Measurements from ENCODE around the gene OR13J1. TPM values are rescaled to one million over a fixed set of nuclear protein-coding genes. Genes with fewer than 3 reads are reported as not detected.
A peak's percentile ranks its signal among the peaks of the same experiment; 100 is the strongest.

OR13J1 gene
- total RNA-seq, 2 donors from 2014 or later = not detected

DNA sequence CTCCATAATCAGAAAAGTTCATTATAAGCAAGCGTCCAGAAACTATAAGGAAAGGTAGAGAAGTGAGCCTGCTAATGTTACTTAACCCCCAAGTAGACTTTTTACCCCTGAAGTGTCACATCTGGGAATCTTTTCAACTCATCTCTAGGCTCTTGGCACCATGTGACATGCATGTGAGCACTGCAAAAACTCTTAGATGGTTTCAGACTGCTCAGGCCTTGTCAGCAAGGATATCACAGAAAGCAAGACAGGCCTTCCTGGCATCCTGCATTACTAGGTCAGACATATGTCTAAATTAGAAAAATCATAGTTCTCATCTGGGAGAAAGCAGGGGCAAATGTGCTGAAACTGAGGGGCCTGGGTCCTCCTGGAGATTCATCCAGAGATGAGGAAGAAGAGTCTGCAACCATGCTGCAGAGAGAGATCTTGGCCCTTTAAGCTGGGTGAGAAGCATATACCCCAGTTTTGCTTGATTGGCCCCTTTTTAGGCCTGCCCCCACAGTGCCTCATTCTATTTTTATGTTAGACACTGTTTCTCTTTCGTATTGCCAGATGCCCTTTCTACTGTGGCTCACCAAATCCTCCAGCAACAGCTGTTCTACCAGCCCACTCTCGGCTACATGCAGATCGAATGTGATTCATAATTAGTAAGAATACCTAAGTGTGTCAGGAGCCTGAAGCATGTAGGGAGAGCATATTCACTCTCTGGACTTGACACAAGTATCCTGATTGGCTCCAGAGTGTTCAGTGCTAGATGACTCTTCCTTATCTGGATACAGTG, 22.2 kb downstream of the OR13J1 start:
- ATAC-seq (no peak), DNase-seq (no peak)
- Histone ChIP-seq H3K36me3 (replicated peaks in 1 of 2; ENCODE audit: insufficient read depth in 1 of 2, low read depth in 2 of 2) (no peaks in the 10 kb centered on the region), H3K4me3 (no peak overlapping the region), H3K9me3 (no peaks in the 10 kb centered on the region), H3K4me1 (peaks cover 13% of the 10 kb centered on the region), H3K27me3 (no peaks in the 10 kb centered on the region), H3K27ac (no peak overlapping the region)
- no peak for TF ChIP-seq POLR2A (IDR thresholded peaks at IDR 0.05)
- TF ChIP-seq, protein P1, sequence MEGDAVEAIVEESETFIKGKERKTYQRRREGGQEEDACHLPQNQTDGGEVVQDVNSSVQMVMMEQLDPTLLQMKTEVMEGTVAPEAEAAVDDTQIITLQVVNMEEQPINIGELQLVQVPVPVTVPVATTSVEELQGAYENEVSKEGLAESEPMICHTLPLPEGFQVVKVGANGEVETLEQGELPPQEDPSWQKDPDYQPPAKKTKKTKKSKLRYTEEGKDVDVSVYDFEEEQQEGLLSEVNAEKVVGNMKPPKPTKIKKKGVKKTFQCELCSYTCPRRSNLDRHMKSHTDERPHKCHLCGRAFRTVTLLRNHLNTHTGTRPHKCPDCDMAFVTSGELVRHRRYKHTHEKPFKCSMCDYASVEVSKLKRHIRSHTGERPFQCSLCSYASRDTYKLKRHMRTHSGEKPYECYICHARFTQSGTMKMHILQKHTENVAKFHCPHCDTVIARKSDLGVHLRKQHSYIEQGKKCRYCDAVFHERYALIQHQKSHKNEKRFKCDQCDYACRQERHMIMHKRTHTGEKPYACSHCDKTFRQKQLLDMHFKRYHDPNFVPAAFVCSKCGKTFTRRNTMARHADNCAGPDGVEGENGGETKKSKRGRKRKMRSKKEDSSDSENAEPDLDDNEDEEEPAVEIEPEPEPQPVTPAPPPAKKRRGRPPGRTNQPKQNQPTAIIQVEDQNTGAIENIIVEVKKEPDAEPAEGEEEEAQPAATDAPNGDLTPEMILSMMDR (IDR thresholded peaks at IDR 0.05) = no peak
- intact Hi-C loops (cut with DNase I) = no loop called here
- WGBS, 2 donors = 80 to 86% methylated on average over 4 of the region's 4 CpGs

DNA sequence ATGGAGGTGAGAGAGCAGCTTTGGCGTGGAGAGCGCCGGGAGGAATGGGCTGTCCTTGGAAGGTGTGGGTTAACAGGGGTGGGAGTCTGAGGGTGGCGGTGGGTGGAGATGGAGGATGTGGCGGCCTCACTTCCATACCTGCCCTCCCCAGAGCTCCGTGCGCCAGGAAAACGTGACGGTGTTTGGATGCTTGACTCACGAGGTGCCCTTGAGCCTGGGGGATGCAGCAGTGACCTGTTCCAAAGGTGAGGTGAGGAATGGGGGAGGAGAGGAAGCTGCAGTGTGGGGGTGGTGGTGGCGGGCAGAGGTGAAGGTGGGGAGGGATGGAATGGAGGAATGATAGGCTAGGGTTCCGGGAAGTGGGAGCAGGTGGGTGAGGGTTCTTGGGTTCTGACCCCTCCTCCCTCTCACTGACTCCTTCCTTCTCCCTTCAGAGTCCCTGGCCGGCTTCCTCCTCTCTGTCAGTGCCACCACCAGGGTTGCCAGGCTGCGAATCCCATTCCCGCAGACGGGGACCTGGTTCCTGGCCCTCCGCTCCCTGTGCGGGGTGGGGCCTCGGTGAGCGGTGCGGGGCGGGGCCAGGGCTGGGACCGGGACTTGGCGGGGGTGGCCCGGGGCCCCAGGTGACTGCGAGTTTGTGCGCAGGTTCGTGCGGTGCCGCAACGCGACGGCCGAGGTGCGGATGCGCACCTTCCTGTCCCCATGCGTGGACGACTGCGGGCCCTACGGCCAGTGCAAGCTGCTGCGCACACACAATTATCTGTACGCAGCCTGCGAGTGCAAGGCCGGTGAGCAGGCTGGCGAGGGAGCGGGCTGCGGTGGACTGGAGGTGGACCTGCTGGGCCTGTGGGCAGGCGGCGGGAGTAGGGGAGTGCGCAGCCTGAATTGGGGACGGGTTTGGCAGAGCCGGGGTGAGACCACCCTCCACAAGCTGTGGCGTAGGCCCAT, 24.1 kb downstream of the OR13J1 start:
- 61 to 85% methylated on average over 23 to 53 of the region's 53 CpGs for WGBS, 2 donors
- Histone ChIP-seq H3K9me3 (no peaks in the 10 kb centered on the region), H3K27ac (no peak overlapping the region), H3K4me3 (no peak overlapping the region), H3K4me1 (peaks cover 13% of the 10 kb centered on the region), H3K27me3 (no peaks in the 10 kb centered on the region), H3K36me3 (replicated peaks in 1 of 2; ENCODE audit: insufficient read depth in 1 of 2, low read depth in 2 of 2) (no peaks in the 10 kb centered on the region)
- DNase-seq = peak in 1 of 4 donors; percentile 38
- TF ChIP-seq, protein P1 (IDR thresholded peaks at IDR 0.05) = no peak
- TF ChIP-seq POLR2A (IDR thresholded peaks at IDR 0.05) = no peak
- no peak for ATAC-seq
- intact Hi-C loops (cut with DNase I) = no loop called here

DNA sequence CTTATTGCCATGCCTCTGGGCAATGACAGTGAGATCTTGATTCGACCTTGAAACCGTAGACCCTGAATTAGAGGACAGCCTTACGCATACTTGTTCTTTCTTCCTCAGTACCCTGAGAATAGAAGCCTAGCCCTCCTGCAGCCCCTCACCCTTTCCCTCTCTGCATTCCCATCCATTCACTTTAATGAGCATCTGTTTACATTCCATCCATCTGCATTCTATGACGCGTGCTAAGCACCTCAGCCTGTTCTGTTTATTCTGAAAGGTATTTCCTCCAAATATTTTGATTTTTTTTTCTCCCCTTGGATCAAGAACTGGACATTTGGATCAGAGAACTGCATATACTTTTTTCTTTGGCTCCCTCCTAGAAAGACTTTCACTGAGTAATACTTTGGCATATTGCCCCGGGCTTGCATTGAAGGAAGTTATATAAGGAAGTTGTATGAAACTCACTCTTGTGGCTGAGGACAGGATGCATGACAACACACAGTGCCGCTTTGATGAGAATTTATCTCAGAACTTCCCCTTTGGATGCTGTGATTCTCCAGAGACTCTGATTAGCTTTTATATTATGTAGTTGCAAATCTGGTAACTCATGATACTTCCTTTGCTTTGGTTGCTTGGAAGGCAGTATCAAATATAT, 25.5 kb downstream of the OR13J1 start:
- intact Hi-C loops (cut with DNase I) = no loop called here
- ATAC-seq (peak; percentile 57), DNase-seq (peak; percentile 32 to 83 (median 54))
- TF ChIP-seq, protein P1 (IDR thresholded peaks at IDR 0.05) = no peak
- TF ChIP-seq POLR2A (IDR thresholded peaks at IDR 0.05) = no peak
- H3K9me3 ChIP-seq = no peaks in the 10 kb centered on the region
- 46 to 57% methylated on average over 7 of the region's 7 CpGs for WGBS, 2 donors
- no peaks in the 10 kb centered on the region for H3K36me3 ChIP-seq (replicated peaks in 1 of 2; ENCODE audit: insufficient read depth in 1 of 2, low read depth in 2 of 2)
- H3K27ac ChIP-seq = peak overlapping the region in 2 of 4 donors; percentile 35 to 36
- no peak overlapping the region for H3K4me3 ChIP-seq
- no peaks in the 10 kb centered on the region for H3K27me3 ChIP-seq
- H3K4me1 ChIP-seq = peaks cover 13% of the 10 kb centered on the region

DNA sequence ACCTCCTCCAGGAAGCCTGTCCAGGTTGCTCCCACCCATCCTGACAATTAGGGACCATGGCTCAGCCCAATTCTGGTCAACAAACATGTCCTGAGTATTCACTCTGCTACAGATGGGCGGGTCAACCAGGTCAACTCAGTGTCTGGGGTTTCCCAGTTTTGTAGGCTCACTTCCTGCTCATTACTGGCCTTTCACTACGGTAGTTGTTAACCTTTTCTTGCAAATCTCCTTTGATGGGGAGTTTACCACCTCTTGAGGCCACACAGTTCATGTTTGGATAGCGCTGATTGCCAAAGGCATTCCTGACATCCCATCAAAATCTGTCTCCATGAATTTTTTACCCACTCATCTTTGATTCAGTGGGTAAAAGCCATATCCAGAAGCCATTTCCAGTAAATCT, 27.4 kb downstream of the OR13J1 start:
- no peak overlapping the region for H3K4me3 ChIP-seq
- ATAC-seq (no peak), DNase-seq (no peak)
- no peak overlapping the region for H3K27ac ChIP-seq
- no peaks in the 10 kb centered on the region for H3K9me3 ChIP-seq
- peaks cover 13% of the 10 kb centered on the region for H3K4me1 ChIP-seq
- WGBS, 2 donors = 77 to 92% methylated on average over 3 of the region's 3 CpGs
- no peak for TF ChIP-seq POLR2A (IDR thresholded peaks at IDR 0.05)
- TF ChIP-seq, protein P1 (IDR thresholded peaks at IDR 0.05) = no peak
- no peaks in the 10 kb centered on the region for H3K27me3 ChIP-seq
- intact Hi-C loops (cut with DNase I) = no loop called here
- no peaks in the 10 kb centered on the region for H3K36me3 ChIP-seq (replicated peaks in 1 of 2; ENCODE audit: insufficient read depth in 1 of 2, low read depth in 2 of 2)

All from body of pancreas (tissue), 4 donors.